DND-41 (cell line): ENCODE data around the gene SMARCC2.

ENCODE experiments used
- CTCF ChIP-seq: IDR thresholded peaks from 2 replicates; pipeline ENCODE4 v1.5.1; 2012; ENCODE audit warnings: borderline replicate concordance, low read length, moderate library complexity, mild to moderate bottlenecking; ENCODE audit not compliant: poor library complexity, severe bottlenecking; ENCODE audit errors: extremely low read depth
- EZH2 ChIP-seq: IDR thresholded peaks from 3 replicates; pipeline ENCODE4 v1.6.1; 2012; ENCODE audit warnings: borderline replicate concordance, low read depth, mild to moderate bottlenecking, moderate library complexity, low read length, inconsistent platforms; ENCODE audit not compliant: severe bottlenecking

- TF ChIP-seq EZH2 (no peak), CTCF (no peak)
Measured at GRCh38 chr12:56192582-56192981, 3.3 kb upstream of the SMARCC2 start.
